ENCODE measurements around the gene XRN1. TPM values are rescaled to one million over a fixed set of nuclear protein-coding genes. Genes with fewer than 3 reads are reported as not detected.

Gene XRN1
- total RNA-seq, 4 donors from 2014 or later, result 29.5 to 54.6 (median 38.2) TPM

DNA sequence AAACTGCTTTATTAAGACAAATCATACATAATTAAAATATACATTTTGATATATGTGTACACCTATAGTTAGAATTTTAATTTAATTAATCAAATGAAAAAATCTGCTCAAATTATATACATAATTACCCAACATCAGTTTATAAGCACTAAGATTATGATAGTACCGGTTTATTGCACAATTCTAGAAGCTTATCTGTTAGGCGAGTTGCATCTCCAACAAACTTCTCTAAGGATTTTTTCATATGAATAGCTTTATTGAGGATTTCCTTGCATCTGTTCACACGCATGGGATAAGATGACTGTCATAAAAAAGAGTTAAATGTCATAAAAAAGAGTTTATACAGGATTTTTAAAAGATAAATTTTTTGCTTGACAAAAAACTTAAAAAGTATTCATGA is 19.9 kb upstream of the XRN1 start:
- H3K4me3 ChIP-seq, result no peak overlapping the region
- no peaks in the 10 kb centered on the region for H3K4me1 ChIP-seq
- no peak for ATAC-seq
- TF ChIP-seq POLR2AphosphoS5 (IDR thresholded peaks at IDR 0.05) (no peak), CTCF (IDR thresholded peaks at IDR 0.05) (no peak), EP300 (IDR thresholded peaks at IDR 0.05) (no peak), POLR2A (IDR thresholded peaks at IDR 0.05) (no peak)
- peaks cover 0 to 19% of the 10 kb centered on the region in 2 donors for H3K36me3 ChIP-seq
- WGBS, 2 donors (ENCODE audit: low coverage in 1 of 2), result 94 to 97% methylated on average over 3 of the region's 3 CpGs
- no peak overlapping the region for H3K27ac ChIP-seq
- H3K27me3 ChIP-seq, result no peaks in the 10 kb centered on the region
- no peaks in the 10 kb centered on the region for H3K9me3 ChIP-seq

- H3K27ac ChIP-seq, result no peak overlapping the region
- H3K9me3 ChIP-seq, result no peaks in the 10 kb centered on the region
- no peak overlapping the region for H3K4me3 ChIP-seq
- H3K4me1 ChIP-seq, result no peaks in the 10 kb centered on the region
- TF ChIP-seq POLR2AphosphoS5 (IDR thresholded peaks at IDR 0.05), result no peak
- no peak for TF ChIP-seq POLR2A (IDR thresholded peaks at IDR 0.05)
- no peak for TF ChIP-seq EP300 (IDR thresholded peaks at IDR 0.05)
- TF ChIP-seq CTCF (IDR thresholded peaks at IDR 0.05), result no peak
- 64 to 82% methylated on average over 3 of the region's 3 CpGs for WGBS, 2 donors (ENCODE audit: low coverage in 1 of 2)
- H3K36me3 ChIP-seq, result peaks cover 4 to 59% of the 10 kb centered on the region in 2 donors
- no peaks in the 10 kb centered on the region for H3K27me3 ChIP-seq
- ATAC-seq, result no peak
Observed at GRCh38 chr3:142460689-142461088, 12.9 kb upstream of the XRN1 start.

DNA sequence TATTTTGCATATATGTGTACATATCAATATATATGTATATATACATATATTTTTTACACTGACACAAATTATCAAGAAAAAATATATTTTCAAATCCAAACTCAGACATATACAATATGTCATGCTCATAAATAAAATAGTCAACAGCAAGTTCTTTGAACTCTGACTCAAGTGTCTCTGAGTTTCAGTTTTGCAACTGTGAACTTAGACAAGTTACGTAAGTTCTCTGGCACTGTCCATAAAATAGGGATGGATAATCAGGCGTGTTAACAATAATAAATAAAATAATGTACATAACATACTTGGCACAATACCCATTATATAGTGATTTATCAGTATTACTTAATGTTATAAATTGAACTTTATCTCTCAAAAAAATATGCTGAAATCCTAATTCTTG is 12.1 kb upstream of the XRN1 start:
- Histone ChIP-seq H3K9me3 (no peaks in the 10 kb centered on the region), H3K4me1 (no peaks in the 10 kb centered on the region), H3K27ac (no peak overlapping the region), H3K27me3 (no peaks in the 10 kb centered on the region), H3K4me3 (no peak overlapping the region), H3K36me3 (peaks cover 4 to 54% of the 10 kb centered on the region in 2 donors)
- WGBS, 2 donors (ENCODE audit: low coverage in 1 of 2), result 91 to 94% methylated on average over 2 of the region's 2 CpGs
- TF ChIP-seq POLR2A (IDR thresholded peaks at IDR 0.05), result no peak
- no peak for TF ChIP-seq EP300 (IDR thresholded peaks at IDR 0.05)
- TF ChIP-seq CTCF (IDR thresholded peaks at IDR 0.05), result no peak
- TF ChIP-seq POLR2AphosphoS5 (IDR thresholded peaks at IDR 0.05), result no peak
- ATAC-seq, result no peak

DNA sequence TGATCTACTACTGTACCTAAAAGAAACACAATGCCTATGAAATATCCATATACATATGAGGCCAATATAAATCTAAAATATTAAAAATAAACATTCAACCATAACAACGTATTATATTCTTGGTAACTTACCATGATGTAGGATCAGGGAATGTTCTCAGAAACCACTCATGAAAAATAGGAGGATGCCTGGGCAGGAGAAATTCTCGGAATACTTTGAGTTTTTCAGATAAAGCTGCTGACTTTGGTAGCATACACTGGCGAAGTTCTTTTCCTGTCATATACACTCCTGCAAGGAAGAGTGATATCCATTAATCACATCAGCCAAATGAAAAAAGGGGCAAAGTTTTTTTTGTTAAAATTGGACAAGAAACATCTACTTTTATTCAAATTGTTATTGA is 11.3 kb upstream of the XRN1 start:
- TF ChIP-seq EP300 (IDR thresholded peaks at IDR 0.05), result no peak
- 84 to 89% methylated on average over 3 of the region's 3 CpGs for whole genome bisulfite sequencing, 2 donors (ENCODE audit: low coverage in 1 of 2)
- Histone ChIP-seq H3K9me3 (no peaks in the 10 kb centered on the region), H3K36me3 (peaks cover 4 to 46% of the 10 kb centered on the region in 2 donors), H3K4me3 (no peak overlapping the region), H3K4me1 (no peaks in the 10 kb centered on the region), H3K27ac (no peak overlapping the region), H3K27me3 (no peaks in the 10 kb centered on the region)
- ATAC-seq, result no peak

GRCh38 chr3:142450881-142451280 is 3.0 kb upstream of the XRN1 start:
- no peak for ATAC-seq
- H3K9me3 ChIP-seq, result no peaks in the 10 kb centered on the region
- H3K4me3 ChIP-seq, result no peak overlapping the region
- peaks cover 0 to 20% (median 3%) of the 10 kb centered on the region in 3 donors for H3K4me1 ChIP-seq
- no peaks in the 10 kb centered on the region for H3K27me3 ChIP-seq
- H3K27ac ChIP-seq, result no peak overlapping the region
- TF ChIP-seq POLR2AphosphoS5 (IDR thresholded peaks at IDR 0.05) (no peak), POLR2A (IDR thresholded peaks at IDR 0.05) (no peak), CTCF (IDR thresholded peaks at IDR 0.05) (no peak), EP300 (IDR thresholded peaks at IDR 0.05) (no peak)
- peaks cover 0 to 31% of the 10 kb centered on the region in 2 donors for H3K36me3 ChIP-seq
- 80 to 82% methylated on average over 1 to 3 of the region's 5 CpGs for WGBS, 2 donors (ENCODE audit: low coverage in 1 of 2)
